Esophagus (tissue), 2 donors: ENCODE results near the gene DSCAM. TPM values are rescaled to one million over a fixed set of nuclear protein-coding genes. Genes with fewer than 3 reads are reported as not detected.

Experiments
- H3K27ac ChIP-seq, 2 donors: one replicate each; pipeline ENCODE4 v1.5.1; 2013; ENCODE audit warnings: low read depth in 2 of 2, mild to moderate bottlenecking in 2 of 2, inconsistent platforms in 1 of 2, low read length in 1 of 2, moderate library complexity in 1 of 2
- H3K27me3 ChIP-seq, 2 donors: one replicate each; pipeline ENCODE4 v1.6.1; 2013; ENCODE audit warnings: low read length in 2 of 2, control low read depth in 1 of 2, mild to moderate bottlenecking in 1 of 2; ENCODE audit not compliant: insufficient read depth in 2 of 2, control insufficient read depth in 1 of 2
- H3K36me3 ChIP-seq, 2 donors: one replicate each; pipeline ENCODE4 v1.6.1; 2013; ENCODE audit warnings: low read length in 1 of 2; ENCODE audit not compliant: control insufficient read depth in 2 of 2, insufficient read depth in 2 of 2
- H3K4me1 ChIP-seq, 2 donors: one replicate each; pipeline ENCODE4 v1.6.1; 2013; ENCODE audit warnings: low read length in 1 of 2; ENCODE audit not compliant: control insufficient read depth in 2 of 2, insufficient read depth in 2 of 2
- H3K4me3 ChIP-seq, 2 donors: one replicate each; pipeline ENCODE4 v1.5.1; 2013; ENCODE audit warnings: low read length in 2 of 2, mild to moderate bottlenecking in 2 of 2, low read depth in 1 of 2, moderate library complexity in 1 of 2
- H3K9me3 ChIP-seq, 2 donors: one replicate each; pipeline ENCODE4 v1.6.1; 2013; ENCODE audit warnings: mild to moderate bottlenecking in 2 of 2, low read depth in 1 of 2, low read length in 1 of 2, moderate library complexity in 1 of 2; ENCODE audit not compliant: control insufficient read depth in 2 of 2, insufficient read depth in 1 of 2
- WGBS, 2 donors: extraction: QIAGEN DNeasy Blood & Tissue Kit; methylation state at CpG; one replicate each; pipeline ENCODE4 v1.1.7; 2013; 5-methylcytosine and 5-hydroxymethylcytosine counted together
- polyA plus RNA-seq, 2 donors: library from polyadenylated mRNA; stranded (reverse); fragments of 200-250 nt; gene quantifications; one replicate each; pipeline ENCODE4 v1.2.3, GENCODE V29; 2013
- donor health status: healthy with polysubstance abuse.
- donor health status: Bipolar disorder and iron deficiency.

The DSCAM gene
- polyA plus RNA-seq, 2 donors = under 0.01 TPM; not detected in 1

DNA sequence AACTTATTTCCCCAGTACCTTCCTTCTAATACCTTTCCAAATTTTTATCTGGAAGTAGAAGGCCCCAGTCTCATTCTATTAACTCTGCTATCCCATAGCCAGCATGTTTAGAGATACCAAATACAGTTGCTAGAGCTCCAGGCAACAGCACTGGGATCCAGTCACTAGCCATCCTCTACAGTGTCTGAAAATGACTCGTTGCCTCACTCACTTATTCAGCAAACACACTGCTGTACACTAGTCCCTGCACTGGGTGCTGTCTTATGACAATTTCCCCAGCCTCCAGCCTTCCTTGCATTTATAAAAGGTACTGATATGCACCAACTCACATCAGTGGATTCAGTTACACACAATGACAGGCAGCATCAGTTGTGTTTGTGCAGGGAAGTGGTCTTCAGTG, 179.0 kb downstream of the DSCAM start:
- H3K36me3 ChIP-seq = no peaks in the 10 kb centered on the region
- H3K27me3 ChIP-seq = no peaks in the 10 kb centered on the region
- H3K9me3 ChIP-seq = no peaks in the 10 kb centered on the region
- H3K4me1 ChIP-seq = no peaks in the 10 kb centered on the region
- no peak overlapping the region for H3K27ac ChIP-seq
- WGBS, 2 donors = 74 to 83% methylated on average over 1 of the region's 1 CpG
- H3K4me3 ChIP-seq = no peak overlapping the region

DNA sequence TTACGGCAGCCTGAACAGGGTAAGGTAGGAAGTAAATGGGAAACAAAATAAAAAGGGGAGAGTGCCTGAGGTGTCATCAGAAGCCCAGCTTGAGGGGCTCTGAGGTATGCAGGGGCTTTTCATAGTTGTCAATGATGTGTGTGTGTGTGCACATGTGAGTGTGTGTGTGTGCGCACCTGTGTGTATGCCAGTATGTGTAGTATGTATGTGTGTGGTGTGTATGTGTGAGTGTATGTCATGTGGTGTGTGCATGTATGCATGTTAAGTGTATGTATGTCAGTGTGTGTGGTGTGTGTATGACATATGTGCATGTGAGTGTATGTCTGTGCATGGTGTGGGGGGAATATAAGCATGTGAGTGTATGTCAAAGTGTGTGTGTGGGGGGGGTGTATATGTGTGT, 184.1 kb downstream of the DSCAM start:
- Histone ChIP-seq H3K4me1 (no peaks in the 10 kb centered on the region), H3K4me3 (no peak overlapping the region), H3K9me3 (no peaks in the 10 kb centered on the region), H3K27me3 (no peaks in the 10 kb centered on the region), H3K36me3 (no peaks in the 10 kb centered on the region), H3K27ac (no peak overlapping the region)
- 92 to 93% methylated on average over 2 of the region's 2 CpGs for WGBS, 2 donors

DNA sequence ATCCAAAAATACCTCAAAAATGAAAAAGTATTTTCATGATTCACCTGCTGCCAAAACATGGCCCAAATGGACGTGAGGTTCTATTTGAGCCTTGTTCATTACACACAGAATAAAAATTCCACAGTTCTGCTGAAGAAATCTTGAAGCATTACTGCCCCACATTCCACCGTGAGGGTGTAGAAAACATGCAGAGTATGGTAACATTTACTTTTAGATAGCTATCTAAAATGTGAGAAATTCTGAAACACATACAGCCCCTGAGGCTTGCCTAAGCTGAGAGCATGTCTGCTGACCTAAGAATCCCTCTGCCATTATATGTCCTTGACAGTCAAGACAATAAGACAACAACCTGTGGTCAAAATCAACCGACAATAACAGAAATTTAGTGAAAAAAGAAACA, 186.5 kb downstream of the DSCAM start:
- WGBS, 2 donors = 59 to 72% methylated on average over 3 of the region's 3 CpGs
- Histone ChIP-seq H3K9me3 (no peaks in the 10 kb centered on the region), H3K36me3 (no peaks in the 10 kb centered on the region)

DNA sequence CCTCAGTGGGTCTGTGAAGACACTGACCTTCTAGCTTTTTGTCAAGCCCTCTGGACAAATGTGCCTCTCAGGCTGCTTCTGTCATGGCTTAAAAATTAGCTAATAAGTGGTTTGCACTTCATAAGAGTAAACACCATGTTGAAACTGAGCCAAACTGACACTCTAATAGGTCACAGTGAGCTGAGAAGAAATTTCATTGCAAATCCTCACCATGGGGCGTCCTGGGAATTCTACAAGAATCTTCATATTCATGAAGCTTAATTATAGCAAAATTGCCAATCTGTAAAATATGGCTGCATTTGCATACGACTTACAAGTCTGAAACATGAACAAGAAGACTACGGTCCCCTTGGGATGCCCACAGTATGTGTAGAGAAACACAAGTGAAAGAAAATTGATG, 188.6 kb downstream of the DSCAM start:
- H3K27me3 ChIP-seq = no peaks in the 10 kb centered on the region
- H3K4me3 ChIP-seq = no peak overlapping the region
- no peaks in the 10 kb centered on the region for H3K9me3 ChIP-seq
- 67 to 71% methylated on average over 3 of the region's 3 CpGs for WGBS, 2 donors
- H3K4me1 ChIP-seq = no peaks in the 10 kb centered on the region
- H3K27ac ChIP-seq = no peak overlapping the region
- H3K36me3 ChIP-seq = no peaks in the 10 kb centered on the region

More for the DNA sequence above, 186.5 kb downstream of the DSCAM start:
- Histone ChIP-seq H3K27me3 (no peaks in the 10 kb centered on the region), H3K27ac (no peak overlapping the region), H3K4me3 (no peak overlapping the region), H3K4me1 (no peaks in the 10 kb centered on the region)

DNA sequence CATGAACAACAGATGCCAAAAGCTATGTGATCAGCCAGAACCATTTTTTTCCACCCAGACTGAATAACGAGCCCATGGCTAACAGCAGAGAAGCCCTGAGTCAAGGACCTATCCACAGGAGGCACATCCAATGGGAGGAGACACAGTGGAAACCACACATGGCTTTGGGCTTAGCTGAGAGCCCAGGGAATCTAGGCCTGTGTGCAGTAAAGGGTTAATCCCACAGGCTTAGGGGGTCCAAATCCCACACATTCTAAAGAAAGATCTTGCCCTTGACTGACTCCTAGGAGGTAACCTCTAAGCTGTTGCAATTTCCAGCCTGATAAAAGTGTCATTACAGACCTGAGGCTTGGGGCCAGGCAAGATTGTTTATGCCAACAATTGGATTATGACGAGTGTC, 194.5 kb downstream of the DSCAM start:
- H3K36me3 ChIP-seq = no peaks in the 10 kb centered on the region
- no peaks in the 10 kb centered on the region for H3K27me3 ChIP-seq
- H3K4me1 ChIP-seq = no peaks in the 10 kb centered on the region
- 40 to 51% methylated on average over 2 of the region's 2 CpGs for WGBS, 2 donors
- H3K9me3 ChIP-seq = peaks cover 3 to 6% of the 10 kb centered on the region in 2 donors
- H3K4me3 ChIP-seq = no peak overlapping the region
- H3K27ac ChIP-seq = no peak overlapping the region

DNA sequence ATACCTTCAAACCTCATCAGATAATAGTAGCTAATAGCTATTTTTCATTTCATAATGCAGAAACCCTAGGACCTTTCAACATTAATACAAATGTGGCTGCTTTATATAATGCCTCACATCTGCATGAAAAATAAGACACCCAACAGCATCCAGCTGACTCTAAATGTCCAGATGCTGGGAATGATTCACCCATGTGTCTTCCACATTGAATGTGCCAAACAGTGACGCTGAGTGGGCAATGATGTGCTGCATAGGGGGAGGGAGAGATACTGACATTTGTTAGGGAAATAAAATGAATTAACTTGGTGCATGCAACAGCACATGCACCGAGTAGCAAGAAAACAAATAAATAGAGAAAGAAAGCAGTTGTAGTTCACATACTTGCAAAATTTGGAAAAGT, 199.3 kb downstream of the DSCAM start:
- 35 to 58% methylated on average over 2 of the region's 2 CpGs for WGBS, 2 donors

DNA sequence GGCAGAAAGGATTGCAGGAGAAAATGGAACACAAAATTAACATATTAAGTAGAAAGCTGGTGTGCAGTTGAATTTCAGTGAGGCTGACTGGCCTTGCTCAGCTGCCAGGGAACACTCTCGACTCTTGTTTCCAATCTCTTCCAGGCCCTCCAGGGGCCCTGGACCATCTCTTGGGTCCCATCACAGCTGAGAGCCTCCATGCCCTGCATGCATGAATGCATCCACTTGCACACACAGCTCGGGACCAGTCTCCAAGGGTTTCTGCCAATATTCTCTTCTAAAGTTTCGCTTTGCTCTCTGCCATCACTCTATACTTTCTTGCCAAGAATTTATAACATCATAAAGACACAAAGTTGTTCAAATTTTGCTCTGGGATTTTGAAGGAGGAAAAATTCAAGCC, 200.3 kb downstream of the DSCAM start:
- no peak overlapping the region for H3K4me3 ChIP-seq
- 58 to 73% methylated on average over 3 of the region's 3 CpGs for WGBS, 2 donors

More for the DNA sequence above, 199.3 kb downstream of the DSCAM start:
- Histone ChIP-seq H3K36me3 (no peaks in the 10 kb centered on the region), H3K9me3 (peaks cover 5 to 6% of the 10 kb centered on the region in 2 donors), H3K27ac (no peak overlapping the region), H3K4me1 (no peaks in the 10 kb centered on the region), H3K4me3 (no peak overlapping the region), H3K27me3 (no peaks in the 10 kb centered on the region)

DNA sequence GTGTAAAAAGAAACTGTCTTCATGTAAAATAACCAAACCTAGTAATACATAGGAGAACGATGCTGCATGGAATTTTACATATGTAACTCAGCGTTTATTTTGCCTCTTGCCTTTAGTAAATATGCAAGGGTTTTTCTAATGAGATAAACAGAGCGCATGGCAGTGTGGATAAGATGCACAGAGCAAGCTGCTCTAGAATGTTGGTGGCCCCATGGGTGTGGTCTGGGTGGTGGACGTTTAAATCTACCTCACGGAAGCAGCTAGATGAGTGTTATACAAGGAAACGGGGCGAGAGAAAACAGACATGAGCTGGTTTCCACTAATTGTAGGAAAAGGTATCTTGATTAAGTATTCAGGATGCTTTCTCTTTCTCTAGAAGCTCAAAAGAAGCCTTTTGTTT, 205.9 kb downstream of the DSCAM start:
- WGBS, 2 donors = 52 to 62% methylated on average over 7 of the region's 7 CpGs
- Histone ChIP-seq H3K27me3 (no peaks in the 10 kb centered on the region), H3K36me3 (no peaks in the 10 kb centered on the region), H3K27ac (no peak overlapping the region), H3K9me3 (peaks cover 0 to 3% of the 10 kb centered on the region in 2 donors), H3K4me3 (no peak overlapping the region), H3K4me1 (no peaks in the 10 kb centered on the region)

More for the DNA sequence above, 200.3 kb downstream of the DSCAM start:
- no peaks in the 10 kb centered on the region for H3K4me1 ChIP-seq
- H3K27ac ChIP-seq = no peak overlapping the region
- H3K36me3 ChIP-seq = no peaks in the 10 kb centered on the region
- peaks cover 6% of the 10 kb centered on the region in 2 donors for H3K9me3 ChIP-seq
- H3K27me3 ChIP-seq = no peaks in the 10 kb centered on the region

DNA sequence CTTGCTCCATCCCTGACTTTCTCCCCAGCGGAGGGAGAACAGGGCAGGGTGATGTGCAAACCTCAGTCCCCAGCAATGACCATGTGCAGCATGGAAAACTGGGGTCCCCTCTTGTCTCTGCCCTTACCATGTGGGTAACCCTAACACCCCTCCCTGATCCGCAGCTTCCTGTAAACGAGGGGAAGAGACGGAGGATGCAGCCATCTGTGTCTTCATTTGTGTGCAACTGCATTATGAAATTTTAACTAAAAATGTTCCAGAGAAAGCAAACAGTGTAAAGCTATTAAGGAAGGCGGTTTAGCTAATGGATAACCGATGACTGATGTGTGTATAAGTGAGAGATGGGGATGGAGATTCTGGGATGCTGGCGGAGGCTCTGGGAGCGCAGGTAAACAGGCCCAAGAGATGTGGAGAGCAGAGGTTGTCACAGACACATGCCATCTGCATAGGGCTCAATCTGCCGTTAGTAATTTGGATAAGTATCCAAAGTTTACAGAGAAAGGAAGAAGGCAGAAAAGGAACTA, 206.6 kb downstream of the DSCAM start:
- Histone ChIP-seq H3K4me3 (no peak overlapping the region), H3K27ac (no peak overlapping the region), H3K4me1 (no peaks in the 10 kb centered on the region), H3K36me3 (no peaks in the 10 kb centered on the region), H3K27me3 (no peaks in the 10 kb centered on the region), H3K9me3 (peaks cover 0 to 3% of the 10 kb centered on the region in 2 donors)
- 42 to 55% methylated on average over 9 of the region's 9 CpGs for WGBS, 2 donors

DNA sequence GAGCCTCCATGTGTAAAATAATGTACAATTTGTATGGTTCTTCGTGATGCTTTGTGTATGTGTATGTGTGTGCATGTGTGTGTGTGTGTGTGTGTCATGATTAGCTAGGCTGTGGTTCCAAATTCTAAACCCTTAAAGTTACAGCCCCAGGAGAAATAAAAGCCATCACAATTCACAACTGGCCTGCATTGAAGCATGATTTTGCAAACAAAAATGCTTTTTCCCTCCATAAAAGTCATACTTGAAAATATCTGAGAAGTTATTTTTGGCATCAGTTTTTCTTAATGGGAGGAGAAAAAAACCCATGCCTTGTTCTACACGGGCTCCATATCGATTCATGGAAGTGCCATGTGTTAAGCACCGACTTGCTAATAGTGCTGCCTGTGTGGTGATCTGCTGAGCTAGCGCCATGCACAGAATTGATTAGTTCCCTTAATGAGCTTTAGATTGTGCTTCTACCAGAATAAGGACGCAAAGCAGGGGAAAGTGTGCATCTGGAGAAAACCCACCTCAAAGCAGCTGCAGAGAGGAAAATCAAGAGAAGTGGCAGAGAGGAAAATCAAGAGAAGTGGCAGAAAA, 207.3 kb downstream of the DSCAM start:
- Histone ChIP-seq H3K27ac (no peak overlapping the region), H3K36me3 (no peaks in the 10 kb centered on the region)
- 55 to 68% methylated on average over 6 of the region's 6 CpGs for WGBS, 2 donors

More for the DNA sequence above, 207.3 kb downstream of the DSCAM start:
- Histone ChIP-seq H3K9me3 (peaks cover 0 to 3% of the 10 kb centered on the region in 2 donors), H3K4me3 (no peak overlapping the region), H3K27me3 (no peaks in the 10 kb centered on the region), H3K4me1 (no peaks in the 10 kb centered on the region)
